Dedifferentiated amniotic fluid mesenchymal stem cell (primary cell): Measurements from ENCODE around the gene LMNA.
"Not testable (repeated sequence)": the region's sequence is repeated elsewhere in the genome, so short reads cannot be mapped to it uniquely, and the experiment has no call there.

Experiments
- DNase-seq: peaks from one replicate; pipeline ENCODE4 v3.0.0-alpha.2; 2016; ENCODE audit errors: extremely low spot score

The LMNA gene

DNA sequence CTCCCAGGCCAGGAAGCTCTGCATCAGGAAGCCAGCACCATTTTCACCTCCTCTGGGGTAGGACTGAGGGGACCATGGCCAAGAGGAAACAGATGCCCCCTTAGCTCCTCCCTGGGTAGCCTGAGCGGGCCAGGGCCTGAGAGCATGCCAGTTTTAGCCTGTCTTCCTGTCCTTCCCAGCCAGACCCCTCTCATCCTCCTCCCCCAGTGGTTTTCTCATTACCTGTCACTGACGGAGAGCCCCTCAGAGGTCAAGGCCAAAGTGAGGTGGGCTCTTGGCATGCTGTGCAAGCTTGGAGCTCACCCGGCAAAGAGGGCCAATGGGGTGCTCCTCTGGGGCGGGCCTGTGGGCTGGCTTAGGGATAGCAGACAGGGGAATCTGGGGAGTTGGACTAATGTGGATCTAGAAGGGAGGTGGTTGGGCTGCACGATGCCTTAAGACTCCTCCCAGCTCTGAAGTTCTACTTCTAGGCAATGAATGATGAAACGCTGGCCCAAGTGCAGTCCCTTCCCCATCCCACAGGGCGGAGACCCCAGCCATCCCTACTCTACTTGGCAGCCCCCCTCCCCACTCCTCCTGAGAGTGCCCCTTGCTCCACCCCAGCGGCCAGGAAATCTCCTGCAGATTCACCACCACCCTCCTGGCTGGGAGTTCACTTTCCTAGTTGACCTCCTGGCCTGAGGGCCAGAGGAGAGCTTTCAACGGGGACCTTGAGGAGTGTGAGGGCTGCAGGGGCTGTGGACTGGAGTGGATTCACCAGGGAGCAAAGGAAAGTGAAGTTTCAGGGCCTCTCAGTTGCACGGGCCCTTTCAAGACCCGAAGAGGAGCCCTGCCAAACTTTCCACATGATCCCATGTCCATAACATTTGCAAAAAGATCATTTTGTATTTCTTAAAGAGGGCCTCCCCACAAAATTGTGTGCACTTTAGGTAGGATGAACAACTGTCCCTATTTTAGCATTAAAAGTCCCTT lies 9.4 kb upstream of the LMNA start:
- peak; percentile 63 for DNase-seq

DNA sequence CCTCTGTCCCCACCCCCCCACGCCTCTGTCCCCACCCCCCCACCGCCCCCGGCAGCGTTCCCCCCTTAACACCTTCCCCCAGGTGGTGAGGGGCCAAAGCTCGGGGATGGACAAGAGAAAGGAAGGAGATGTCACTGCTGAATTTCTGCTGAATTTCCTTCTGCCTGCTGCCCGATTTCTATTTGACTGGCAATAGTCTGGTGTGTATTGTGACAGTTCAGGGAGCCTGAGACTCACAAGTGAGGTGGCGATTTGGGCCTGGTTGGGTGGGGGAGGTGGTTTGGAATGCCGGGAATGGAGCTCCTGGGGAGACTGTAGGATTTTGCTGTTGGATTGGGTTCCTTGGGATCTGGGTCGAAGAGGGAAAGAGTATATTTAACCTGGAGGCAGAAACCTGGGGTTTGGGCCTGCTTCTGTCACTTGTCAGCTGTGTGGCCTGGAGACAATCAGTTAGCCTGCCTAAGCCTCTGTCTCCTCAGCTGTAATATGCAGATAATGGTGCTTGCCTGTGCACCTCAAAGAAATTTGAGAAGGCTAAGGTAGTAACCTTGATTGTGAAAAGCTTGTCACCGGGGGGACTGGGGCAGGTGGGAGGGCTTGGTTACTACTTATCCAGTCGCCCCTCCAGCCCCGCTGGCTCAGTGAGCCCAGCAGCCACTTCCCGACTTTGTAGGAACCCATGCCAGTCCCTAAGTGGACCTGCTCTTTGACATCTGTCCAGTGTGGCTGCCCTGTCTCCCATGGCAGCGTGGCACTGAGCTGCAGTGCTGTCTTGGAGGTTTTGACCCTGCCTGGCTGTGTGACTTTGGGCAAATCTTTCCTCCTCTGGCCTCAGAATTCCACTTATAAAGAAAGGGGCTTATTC lies 7.7 kb upstream of the LMNA start:
- DNase-seq, result peak; percentile 54

DNA sequence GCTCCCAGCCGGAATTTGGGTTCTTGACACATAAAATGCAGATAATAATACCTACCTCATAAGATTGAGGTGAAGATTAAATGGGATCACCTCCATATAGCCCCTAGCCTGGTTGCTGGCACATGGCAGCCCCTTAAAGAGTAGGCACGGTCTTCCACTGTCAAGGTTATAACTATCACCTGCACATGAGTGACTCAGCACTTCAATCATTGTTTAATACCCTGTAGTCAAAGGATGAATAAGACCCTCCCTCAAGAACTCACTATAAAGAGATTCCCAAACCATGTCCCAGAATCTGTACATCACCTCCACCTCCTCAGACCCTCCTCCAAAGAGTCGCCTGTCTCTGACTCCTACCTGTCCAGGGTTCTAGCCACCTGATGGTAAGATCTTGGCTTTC lies 6.5 kb upstream of the LMNA start:
- DNase-seq, result no peak

DNA sequence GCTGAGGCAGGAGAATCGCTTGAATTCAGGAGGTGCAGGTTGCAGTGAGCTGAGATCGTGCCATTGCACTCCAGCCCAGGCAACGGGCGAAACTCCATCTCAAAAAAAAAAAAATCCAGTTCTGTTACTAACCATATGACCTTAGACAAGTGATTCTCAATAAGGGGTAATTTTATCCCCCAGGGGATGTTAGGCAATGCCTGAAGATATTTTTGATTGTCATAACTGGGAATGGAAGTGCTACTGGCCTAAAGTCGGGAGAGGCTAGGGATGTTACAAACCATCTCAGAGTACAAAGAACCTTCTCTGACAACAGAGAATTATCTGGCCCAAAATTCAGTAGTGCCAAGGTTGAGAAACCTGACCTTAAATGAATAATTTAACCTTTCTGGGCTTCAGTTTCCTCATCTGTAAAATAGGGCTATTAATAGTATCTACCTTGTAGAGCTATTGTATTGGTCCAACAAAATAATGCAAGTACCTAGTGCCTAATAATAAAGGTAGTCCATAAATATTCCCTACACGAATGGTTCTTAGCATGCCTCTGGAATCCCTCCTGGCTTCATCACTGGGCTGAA lies 5.8 kb upstream of the LMNA start:
- no peak for DNase-seq

- DNase-seq, result no peak
Observed at GRCh38 chr1:156110252-156110651, 4.3 kb upstream of the LMNA start.

DNA sequence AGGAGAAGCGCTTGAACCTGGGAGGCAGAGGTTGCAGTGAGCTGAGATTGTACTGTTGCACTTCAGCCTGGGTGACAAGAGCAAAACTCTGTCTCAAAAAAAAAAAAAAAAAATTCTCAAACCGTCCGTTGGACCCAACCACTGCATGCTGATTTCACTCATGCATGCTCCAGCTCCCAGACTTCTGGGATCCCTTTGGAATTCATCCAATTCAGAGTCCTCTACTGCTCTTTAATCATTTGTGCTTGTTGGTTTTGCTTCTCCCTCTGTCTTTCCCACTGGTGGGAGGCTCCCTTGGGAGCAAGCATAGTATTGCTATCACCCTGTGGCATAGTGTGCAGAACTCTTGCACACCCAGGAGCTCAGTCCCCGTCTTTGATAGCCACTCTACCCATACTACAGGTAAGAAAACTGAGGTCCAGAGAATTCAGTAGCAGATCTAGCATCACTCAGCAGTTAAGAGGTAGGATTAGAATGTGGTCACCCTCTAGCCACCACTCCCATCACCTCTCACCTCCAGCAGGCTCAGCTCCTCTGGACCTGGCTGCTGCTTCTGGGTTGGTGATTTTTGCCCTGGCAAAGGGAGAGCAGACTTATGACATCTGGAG lies 3.1 kb upstream of the LMNA start:
- no peak for DNase-seq

DNA sequence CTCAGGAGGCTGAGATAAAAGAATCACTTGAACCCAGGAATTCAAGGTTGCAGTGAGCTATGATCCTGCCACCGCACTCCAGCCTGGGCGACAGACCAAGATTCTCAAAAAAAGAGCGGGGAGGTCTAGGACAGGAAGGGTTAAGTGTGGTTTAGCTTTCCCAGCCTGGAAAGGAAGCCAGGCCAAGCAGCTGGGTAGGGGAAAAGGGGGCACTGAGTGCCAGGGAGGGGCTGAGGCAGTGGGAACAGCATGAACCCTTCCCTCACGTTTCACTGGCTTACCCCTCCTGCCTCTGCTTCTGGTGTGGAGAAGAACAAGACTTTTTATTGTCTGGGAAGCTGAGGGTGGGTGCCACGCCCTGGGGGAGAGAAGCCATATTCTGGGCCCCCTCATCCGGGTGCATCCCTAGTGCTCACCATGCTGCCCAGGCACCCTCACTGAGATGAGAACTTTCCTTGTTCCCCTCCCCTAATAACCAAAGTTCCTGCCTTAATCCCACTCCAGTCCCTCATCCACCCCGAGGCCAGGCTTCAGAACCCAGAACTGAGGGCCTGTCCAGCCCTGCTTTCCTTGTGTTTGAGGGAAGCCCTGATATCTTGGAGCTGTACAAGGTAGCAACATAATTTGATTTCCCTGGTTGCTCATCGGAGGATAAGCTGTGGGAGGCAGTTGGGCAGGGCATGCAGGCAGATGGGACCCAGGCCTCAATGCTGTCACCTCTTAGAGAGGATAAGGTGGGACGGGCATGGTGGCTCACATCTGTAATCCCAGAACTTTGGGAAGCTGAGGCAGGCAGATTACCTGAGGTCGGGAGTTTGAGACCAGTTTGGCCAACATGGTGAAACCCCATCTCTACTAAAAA lies 2.0 kb upstream of the LMNA start:
- DNase-seq, result no peak

- peak; percentile 65 for DNase-seq
Observed at GRCh38 chr1:156113282-156113950, 1.1 kb upstream of the LMNA start.

DNA sequence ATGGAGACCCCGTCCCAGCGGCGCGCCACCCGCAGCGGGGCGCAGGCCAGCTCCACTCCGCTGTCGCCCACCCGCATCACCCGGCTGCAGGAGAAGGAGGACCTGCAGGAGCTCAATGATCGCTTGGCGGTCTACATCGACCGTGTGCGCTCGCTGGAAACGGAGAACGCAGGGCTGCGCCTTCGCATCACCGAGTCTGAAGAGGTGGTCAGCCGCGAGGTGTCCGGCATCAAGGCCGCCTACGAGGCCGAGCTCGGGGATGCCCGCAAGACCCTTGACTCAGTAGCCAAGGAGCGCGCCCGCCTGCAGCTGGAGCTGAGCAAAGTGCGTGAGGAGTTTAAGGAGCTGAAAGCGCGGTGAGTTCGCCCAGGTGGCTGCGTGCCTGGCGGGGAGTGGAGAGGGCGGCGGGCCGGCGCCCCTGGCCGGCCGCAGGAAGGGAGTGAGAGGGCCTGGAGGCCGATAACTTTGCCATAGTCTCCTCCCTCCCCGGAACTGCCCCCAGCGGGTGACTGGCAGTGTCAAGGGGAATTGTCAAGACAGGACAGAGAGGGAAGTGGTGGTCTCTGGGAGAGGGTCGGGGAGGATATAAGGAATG lies 505 bp downstream of the LMNA start:
- DNase-seq, result no peak

DNA sequence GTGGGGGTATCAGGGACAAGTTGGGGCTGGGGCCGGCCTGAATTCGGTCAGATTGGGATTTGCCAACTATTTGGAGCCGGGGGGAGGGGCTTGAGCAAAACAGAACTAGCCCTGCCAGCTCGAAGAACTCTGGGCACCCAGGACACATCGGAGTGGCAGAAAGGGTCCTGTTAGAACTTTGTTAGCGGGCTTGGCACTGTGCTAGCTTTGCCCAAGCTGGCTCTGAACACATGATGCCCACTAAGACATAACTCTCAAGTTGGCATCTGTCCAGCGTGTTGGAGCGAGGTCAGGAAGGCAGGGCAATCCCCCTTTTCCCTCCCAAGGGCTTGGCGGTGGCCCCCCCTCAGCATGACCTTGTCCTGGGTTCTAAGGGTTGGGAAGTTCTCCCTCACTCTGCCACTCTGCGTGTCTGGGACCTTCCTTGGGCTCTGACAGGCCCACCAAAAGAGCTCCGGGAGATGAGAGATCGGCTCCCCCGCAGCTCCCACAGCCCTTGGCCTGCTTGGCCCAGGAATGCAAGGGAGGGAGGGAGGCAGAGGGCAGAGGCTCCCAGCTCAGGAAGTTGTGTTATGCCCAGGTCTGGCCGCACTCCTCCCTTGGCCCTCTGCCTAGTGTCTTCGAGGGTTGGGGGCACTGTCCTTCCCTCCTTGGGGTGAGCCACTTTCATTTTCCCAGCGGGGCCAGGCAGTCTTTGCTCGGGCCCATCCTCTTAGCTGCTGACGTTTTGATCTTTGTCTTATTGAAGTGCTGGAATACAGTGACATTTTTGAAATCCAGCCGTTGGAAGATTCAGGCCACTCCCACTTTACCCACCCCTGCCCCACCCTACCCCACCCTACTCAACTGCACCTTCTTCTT lies 1.2 kb downstream of the LMNA start:
- DNase-seq, result peak; percentile 27

GRCh38 chr1:156116731-156117130 lies 2.2 kb downstream of the LMNA start:
- DNase-seq, result not testable (repeated sequence)

GRCh38 chr1:156117414-156118176 lies 3.1 kb downstream of the LMNA start:
- DNase-seq, result no peak

GRCh38 chr1:156118177-156118868 lies 3.8 kb downstream of the LMNA start:
- no peak for DNase-seq

GRCh38 chr1:156119503-156120209 lies 5.1 kb downstream of the LMNA start:
- DNase-seq, result peak; percentile 46

DNA sequence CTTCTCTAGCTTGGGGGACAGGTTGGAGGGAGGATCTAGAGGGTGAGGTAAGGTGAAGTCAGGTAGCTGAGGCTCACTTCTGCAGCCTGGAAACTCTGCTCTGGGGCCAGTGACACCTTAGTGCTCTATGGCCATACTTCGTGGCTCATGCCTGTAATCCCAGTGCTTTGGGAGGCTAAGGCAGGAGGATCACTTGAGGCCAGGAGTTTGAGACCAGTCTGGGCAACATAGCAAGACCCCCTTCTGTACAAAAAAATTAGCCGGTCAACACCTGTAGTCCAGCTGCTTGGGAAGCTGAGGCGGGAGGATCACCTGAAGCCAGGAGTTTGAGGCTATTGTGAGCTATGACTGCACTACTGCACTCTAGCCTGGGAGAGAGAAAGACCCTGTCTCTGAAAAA lies 5.8 kb downstream of the LMNA start:
- DNase-seq, result no peak

- DNase-seq, result not testable (repeated sequence)
Observed at GRCh38 chr1:156121005-156121404, 6.5 kb downstream of the LMNA start.

DNA sequence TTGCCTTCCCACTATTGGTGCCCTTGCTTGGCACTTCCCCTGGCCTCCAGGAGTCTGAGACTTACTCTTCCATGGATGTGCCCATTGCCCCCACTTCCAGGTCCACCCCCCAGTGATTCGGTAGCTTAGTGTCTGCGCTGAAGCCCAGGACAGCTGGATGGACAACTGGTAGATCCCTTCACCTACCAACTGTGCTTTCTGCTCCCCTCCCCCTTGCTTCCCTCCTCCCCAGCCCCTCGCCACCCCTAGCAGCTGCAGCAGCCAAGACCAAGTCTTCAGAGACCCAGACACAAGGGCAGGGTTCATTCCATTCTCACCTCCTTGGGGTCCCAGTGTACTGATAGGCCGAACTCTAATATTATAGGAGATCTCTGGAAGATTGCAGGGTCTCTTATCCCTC lies 6.9 kb downstream of the LMNA start:
- DNase-seq, result no peak
